Kidney epithelial cell (primary cell): ENCODE measurements around the gene MAPKAPK3. TPM values are rescaled to one million over a fixed set of nuclear protein-coding genes. Genes with fewer than 3 reads are reported as not detected.
A peak's percentile ranks its signal among the peaks of the same experiment; 100 is the strongest.

Experiments used
- DNase-seq: peaks from one replicate; pipeline ENCODE4 v3.0.0-alpha.2; 2010; ENCODE audit warnings: low read depth
- H3K27me3 ChIP-seq: 2 replicates; pipeline ENCODE4 v1.6.0; 2011; ENCODE audit warnings: low read length; ENCODE audit not compliant: control insufficient read depth, insufficient read depth
- H3K36me3 ChIP-seq: 2 replicates; pipeline ENCODE4 v1.5.1; 2011; ENCODE audit warnings: low read length; ENCODE audit not compliant: control insufficient read depth, insufficient read depth
- H3K4me3 ChIP-seq: 2 replicates; pipeline ENCODE4 v1.5.1; 2011; ENCODE audit warnings: low read depth, mild to moderate bottlenecking, control low read depth, low read length
- CTCF ChIP-seq: IDR thresholded peaks from 2 replicates; pipeline ENCODE4 v1.5.1; 2011; ENCODE audit warnings: mild to moderate bottlenecking, moderate library complexity, low read length, control low read depth, inconsistent platforms; ENCODE audit not compliant: insufficient read depth, poor library complexity, severe bottlenecking
- total RNA-seq: library from RNA; depleted of rRNA; stranded (reverse); fragments of >200 nt; gene quantifications from 2 replicates; pipeline ENCODE4 v1.2.3, GENCODE V29; 2015

MAPKAPK3 gene
- total RNA-seq, 1 donor from 2014 or later: 61.1 TPM

GRCh38 chr3:50600841-50601591, 15.9 kb upstream of the MAPKAPK3 start:
- Histone ChIP-seq H3K27me3 (no peaks in the 10 kb centered on the region), H3K36me3 (no peaks in the 10 kb centered on the region), H3K4me3 (no peak overlapping the region)
- peak; percentile 94 for DNase-seq
- TF ChIP-seq CTCF: no peak

- H3K27me3 ChIP-seq: no peaks in the 10 kb centered on the region
- no peaks in the 10 kb centered on the region for H3K36me3 ChIP-seq
- TF ChIP-seq CTCF: no peak
- H3K4me3 ChIP-seq: no peak overlapping the region
- no peak for DNase-seq
Measured at GRCh38 chr3:50602595-50603191, 14.3 kb upstream of the MAPKAPK3 start.

- no peak for TF ChIP-seq CTCF
- no peak for DNase-seq
- Histone ChIP-seq H3K4me3 (no peak overlapping the region), H3K36me3 (no peaks in the 10 kb centered on the region), H3K27me3 (no peaks in the 10 kb centered on the region)
Measured at GRCh38 chr3:50603261-50604109, 13.5 kb upstream of the MAPKAPK3 start.

GRCh38 chr3:50604110-50604621, 12.8 kb upstream of the MAPKAPK3 start:
- Histone ChIP-seq H3K27me3 (no peaks in the 10 kb centered on the region), H3K4me3 (no peak overlapping the region), H3K36me3 (no peaks in the 10 kb centered on the region)
- no peak for TF ChIP-seq CTCF
- DNase-seq: no peak

GRCh38 chr3:50604628-50605588, 12.0 kb upstream of the MAPKAPK3 start:
- no peak for DNase-seq
- no peak for TF ChIP-seq CTCF
- Histone ChIP-seq H3K4me3 (no peak overlapping the region), H3K36me3 (no peaks in the 10 kb centered on the region), H3K27me3 (no peaks in the 10 kb centered on the region)
